GM12891 (cell line): ENCODE results near the gene RSPO4.

ENCODE experiments used
- DNase-seq: peaks from one replicate; pipeline ENCODE4 v3.0.0; 2011; ENCODE audit warnings: low spot score; ENCODE audit not compliant: insufficient read length
- FAIRE-seq: peaks from 2 replicates; lab custom pipeline; 2011; peaks lifted over from hg19 to GRCh38; lab: Jason Lieb, UNC
- PAX5 ChIP-seq: IDR thresholded peaks from 2 replicates; pipeline ENCODE4 v1.6.1; 2011; ENCODE audit warnings: low read length, moderate library complexity, mild to moderate bottlenecking; ENCODE audit not compliant: insufficient read depth, severe bottlenecking
- POLR2A ChIP-seq: IDR thresholded peaks from 2 replicates; pipeline ENCODE4 v1.6.1; 2011; ENCODE audit warnings: low read depth, low read length, control low read depth
- POLR2AphosphoS5 ChIP-seq: IDR thresholded peaks from 2 replicates; pipeline ENCODE4 v1.6.1; 2011; ENCODE audit warnings: low read depth, low read length, control low read depth
- POU2F2 ChIP-seq: IDR thresholded peaks from 2 replicates; pipeline ENCODE4 v1.6.1; 2011; ENCODE audit warnings: low read depth, mild to moderate bottlenecking, control low read depth, low read length, moderate library complexity
- SPI1 ChIP-seq: IDR thresholded peaks from 2 replicates; pipeline ENCODE4 v1.6.1; 2011; ENCODE audit warnings: low read depth, low read length, control low read depth
- TAF1 ChIP-seq: IDR thresholded peaks from 2 replicates; pipeline ENCODE4 v1.6.1; 2011; ENCODE audit warnings: low read depth, low read length, control low read depth

RSPO4 gene

GRCh38 chr20:1002682-1003561, 811 bp upstream of the RSPO4 start:
- TF ChIP-seq POLR2A (no peak), POU2F2 (no peak), SPI1 (no peak), PAX5 (no peak), TAF1 (no peak), POLR2AphosphoS5 (no peak)
- no peak for FAIRE-seq
- no peak for DNase-seq

- DNase-seq (no peak), FAIRE-seq (no peak)
- no peak for TF ChIP-seq POU2F2
Observed at GRCh38 chr20:1001116-1001515, 995 bp downstream of the RSPO4 start.

GRCh38 chr20:998231-998830, 3.8 kb downstream of the RSPO4 start:
- DNase-seq (no peak), FAIRE-seq (no peak)
- TF ChIP-seq TAF1: no peak

GRCh38 chr20:997486-997885, 4.6 kb downstream of the RSPO4 start:
- TF ChIP-seq POLR2AphosphoS5 (no peak), SPI1 (no peak), POLR2A (no peak), PAX5 (no peak), TAF1 (no peak), POU2F2 (no peak)
- no peak for DNase-seq
- no peak for FAIRE-seq

- DNase-seq (no peak), FAIRE-seq (no peak)
- TF ChIP-seq POLR2A (no peak), POLR2AphosphoS5 (no peak), SPI1 (no peak), PAX5 (no peak), TAF1 (no peak), POU2F2 (no peak)
Observed at GRCh38 chr20:997016-997415, 5.1 kb downstream of the RSPO4 start.

GRCh38 chr20:995170-995569, 6.9 kb downstream of the RSPO4 start:
- DNase-seq: no peak
- FAIRE-seq: no peak
- TF ChIP-seq POLR2AphosphoS5 (no peak), POU2F2 (no peak), POLR2A (no peak), SPI1 (no peak), PAX5 (no peak), TAF1 (no peak)

GRCh38 chr20:992801-993535, 9.1 kb downstream of the RSPO4 start:
- TF ChIP-seq POLR2A (no peak), TAF1 (no peak), PAX5 (no peak), SPI1 (no peak), POLR2AphosphoS5 (no peak), POU2F2 (no peak)
- DNase-seq (no peak), FAIRE-seq (no peak)

- TF ChIP-seq PAX5: no peak
- TF ChIP-seq POU2F2: no peak
- TF ChIP-seq POLR2AphosphoS5: no peak
- TF ChIP-seq POLR2A: no peak
- TF ChIP-seq SPI1: no peak
- TF ChIP-seq TAF1: no peak
- no peak for FAIRE-seq
- no peak for DNase-seq
Observed at GRCh38 chr20:991850-992249, 10.3 kb downstream of the RSPO4 start.

GRCh38 chr20:990293-990959, 11.7 kb downstream of the RSPO4 start:
- no peak for FAIRE-seq
- TF ChIP-seq POU2F2 (no peak), POLR2A (no peak), TAF1 (no peak), SPI1 (no peak)

GRCh38 chr20:988272-988671, 13.8 kb downstream of the RSPO4 start:
- no peak for DNase-seq
- no peak for FAIRE-seq
- TF ChIP-seq POU2F2: no peak
- TF ChIP-seq PAX5: no peak
- no peak for TF ChIP-seq POLR2AphosphoS5

More at GRCh38 chr20:990293-990959, 11.7 kb downstream of the RSPO4 start:
- DNase-seq: no peak
